Tibial nerve (tissue), 3 donors: ENCODE data around the gene IFNAR1.

ENCODE experiments used
- POLR2A ChIP-seq, 2 donors: fragments of 450-650 bp; IDR thresholded peaks; one replicate each; pipeline ENCODE4 v1.6.1; 2017; ENCODE audit warnings: antibody characterized with exemption in 2 of 2, mild to moderate bottlenecking in 2 of 2, moderate library complexity in 2 of 2
- TF ChIP-seq, protein P1 (sequence below), 5 experiments: fragments of 200-600 bp in 3 of 5; fragments of 450-650 bp in 2 of 5; sonication (generic) in 3 of 5; IDR thresholded peaks; one replicate each; pipeline ENCODE4 v1.5.1; 2016 to 2019; ENCODE audit warnings: antibody characterized with exemption in 5 of 5, mild to moderate bottlenecking in 3 of 5, moderate library complexity in 2 of 5

DNA sequence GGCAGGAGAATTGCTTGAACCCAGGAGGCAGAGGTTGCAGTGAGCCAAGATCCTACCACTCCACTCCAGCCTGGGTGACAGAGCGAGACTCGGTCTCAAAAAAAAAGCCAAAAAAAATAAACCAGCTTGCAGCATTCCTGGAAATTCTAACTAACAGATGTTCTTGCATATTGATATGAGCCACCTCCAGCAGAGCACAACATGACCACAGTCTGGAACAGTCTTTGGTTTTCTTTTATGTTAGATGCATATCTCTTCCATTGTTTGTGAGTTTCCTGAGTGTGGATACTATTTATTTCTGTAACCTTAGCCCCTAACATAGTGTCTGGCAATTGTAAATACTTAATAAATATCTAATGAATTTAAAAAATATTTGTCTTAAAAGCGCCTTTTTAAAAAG lies 23.9 kb downstream of the IFNAR1 start:
- TF ChIP-seq, protein P1, sequence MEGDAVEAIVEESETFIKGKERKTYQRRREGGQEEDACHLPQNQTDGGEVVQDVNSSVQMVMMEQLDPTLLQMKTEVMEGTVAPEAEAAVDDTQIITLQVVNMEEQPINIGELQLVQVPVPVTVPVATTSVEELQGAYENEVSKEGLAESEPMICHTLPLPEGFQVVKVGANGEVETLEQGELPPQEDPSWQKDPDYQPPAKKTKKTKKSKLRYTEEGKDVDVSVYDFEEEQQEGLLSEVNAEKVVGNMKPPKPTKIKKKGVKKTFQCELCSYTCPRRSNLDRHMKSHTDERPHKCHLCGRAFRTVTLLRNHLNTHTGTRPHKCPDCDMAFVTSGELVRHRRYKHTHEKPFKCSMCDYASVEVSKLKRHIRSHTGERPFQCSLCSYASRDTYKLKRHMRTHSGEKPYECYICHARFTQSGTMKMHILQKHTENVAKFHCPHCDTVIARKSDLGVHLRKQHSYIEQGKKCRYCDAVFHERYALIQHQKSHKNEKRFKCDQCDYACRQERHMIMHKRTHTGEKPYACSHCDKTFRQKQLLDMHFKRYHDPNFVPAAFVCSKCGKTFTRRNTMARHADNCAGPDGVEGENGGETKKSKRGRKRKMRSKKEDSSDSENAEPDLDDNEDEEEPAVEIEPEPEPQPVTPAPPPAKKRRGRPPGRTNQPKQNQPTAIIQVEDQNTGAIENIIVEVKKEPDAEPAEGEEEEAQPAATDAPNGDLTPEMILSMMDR (IDR thresholded peaks at IDR 0.05): no peak
- no peak for TF ChIP-seq POLR2A (IDR thresholded peaks at IDR 0.05)
